K562 (cell line): Measurements from ENCODE around the gene ZNF12. TPM values are rescaled to one million over a fixed set of nuclear protein-coding genes. Genes with fewer than 3 reads are reported as not detected.

Source experiments
- ATAC-seq: fragments of 200-7000 bp; cut with Tn5 transposase; 3 replicates; pipeline ENCODE4 v1.9.1; 2020; ENCODE audit warnings: moderate library complexity
- BruUV-seq: library from RNA; stranded (reverse); fragments of 400-500 nt; replicated peaks from 2 replicates; lab custom pipeline; 2021; lab: Mats Ljungman, UMichigan
- CTCF ChIA-PET: fragments of 300-600 bp; formaldehyde crosslinking; extraction: SDS; loops from one replicate; lab custom pipeline; 2021; ENCODE audit warnings: low intra/inter-chr PET ratio; lab: Yijun Ruan, JAX
- POLR2A ChIA-PET: fragments of 300-600, 350-650 bp; sonication (Branson Sonifier 250); formaldehyde crosslinking; extraction: SDS; loops from one replicate; lab custom pipeline; 2021; ENCODE audit warnings: antibody characterized with exemption, inconsistent platforms; lab: Yijun Ruan, JAX
- DNase-seq, 4 experiments: peaks; one replicate each; pipeline versions ENCODE4 v3.0.0 to v3.0.0-alpha.2; 2011 to 2018; ENCODE audit warnings: low spot score in 3 of 4, mixed read lengths in 3 of 4; ENCODE audit errors: extremely low read depth in 1 of 4
- FAIRE-seq: peaks from 2 replicates; lab custom pipeline; 2011; peaks lifted over from hg19 to GRCh38; lab: Jason Lieb, UNC
- H2AFZ ChIP-seq: 2 replicates; pipeline ENCODE4 v1.6.0; 2011; ENCODE audit warnings: low read depth, low read length, control low read depth, inconsistent platforms
- H3K27ac ChIP-seq: fragments of 200-600 bp; 3 replicates; pipeline ENCODE4 v1.8.0; 2011; ENCODE audit warnings: low read depth, mild to moderate bottlenecking, control low read depth, inconsistent platforms, low read length, moderate library complexity, mixed read lengths; ENCODE audit errors: extremely low read depth
- H3K27me3 ChIP-seq, 2 experiments: fragments of 300-600 bp in 1 of 2; 2 replicates in 1 of 2; 3 replicates in 1 of 2; pipeline versions ENCODE4 v1.6.0 to v1.8.0; 2011; ENCODE audit warnings: inconsistent platforms in 2 of 2, low read length in 2 of 2, mild to moderate bottlenecking in 1 of 2, mixed read lengths in 1 of 2, moderate library complexity in 1 of 2; ENCODE audit not compliant: control insufficient read depth in 2 of 2, insufficient read depth in 2 of 2
- H3K36me3 ChIP-seq: fragments of 300-600 bp; 3 replicates; pipeline ENCODE4 v1.8.0; 2011; ENCODE audit warnings: mild to moderate bottlenecking, low read length, inconsistent platforms; ENCODE audit not compliant: control insufficient read depth, insufficient read depth
- H3K4me1 ChIP-seq, 2 experiments: fragments of 200-600 bp in 1 of 2; replicated peaks in 1 of 2; 2 replicates in 1 of 2; 3 replicates in 1 of 2; pipeline versions ENCODE4 v1.5.1 to v1.8.0; 2011; ENCODE audit warnings: inconsistent platforms in 2 of 2, low read length in 2 of 2, mild to moderate bottlenecking in 1 of 2, mixed read lengths in 1 of 2, moderate library complexity in 1 of 2; ENCODE audit not compliant: control insufficient read depth in 2 of 2, insufficient read depth in 2 of 2
- H3K4me2 ChIP-seq: 2 replicates; pipeline ENCODE4 v1.6.1; 2011; ENCODE audit warnings: low read length, control low read depth, inconsistent platforms, mixed read lengths; ENCODE audit not compliant: insufficient read depth
- H3K4me3 ChIP-seq: fragments of 200-600 bp; sonication (generic), shearing (Covaris generic); 2 replicates; pipeline ENCODE4 v1.5.1; 2016; ENCODE audit warnings: control low read depth, inconsistent platforms
- H3K79me2 ChIP-seq: fragments of 200-600 bp; 3 replicates; pipeline ENCODE4 v1.8.0; 2011; ENCODE audit warnings: low read length, inconsistent platforms; ENCODE audit not compliant: control insufficient read depth, insufficient read depth
- H3K9ac ChIP-seq, 2 experiments: 2 replicates each; pipeline versions ENCODE4 v1.6.0 to v1.6.1; 2011; ENCODE audit warnings: low read depth in 2 of 2, low read length in 2 of 2, control low read depth in 1 of 2, inconsistent platforms in 1 of 2, mild to moderate bottlenecking in 1 of 2, mixed read lengths in 1 of 2; ENCODE audit not compliant: insufficient read depth in 1 of 2
- H3K9me1 ChIP-seq: one replicate; pipeline ENCODE4 v1.6.0; 2011; ENCODE audit warnings: inconsistent platforms, mild to moderate bottlenecking, low read length, moderate library complexity; ENCODE audit not compliant: control insufficient read depth, insufficient read depth
- H3K9me3 ChIP-seq: replicated peaks from 2 replicates; pipeline ENCODE4 v1.5.1; 2011; ENCODE audit warnings: low read depth, low read length, inconsistent platforms; ENCODE audit not compliant: control insufficient read depth, insufficient read depth
- H4K20me1 ChIP-seq: replicated peaks from 2 replicates; pipeline ENCODE4 v1.6.1; 2011; ENCODE audit warnings: low read length, inconsistent platforms, mixed read lengths; ENCODE audit not compliant: control insufficient read depth, insufficient read depth
- AFF4 ChIP-seq: sonication (generic); formaldehyde crosslinking; IDR thresholded peaks from 2 replicates; pipeline ENCODE4 v1.8.0; 2023; ENCODE audit warnings: mild to moderate bottlenecking, missing genetic modification reagents
- ARID2 ChIP-seq: fragments of 450-650 bp; IDR thresholded peaks from 2 replicates; pipeline ENCODE4 v1.6.1; 2017; ENCODE audit warnings: antibody characterized with exemption, mild to moderate bottlenecking
- CHCHD3 ChIP-seq: fragments of 250-450 bp; sonication (Bioruptor Pico); IDR thresholded peaks from 2 replicates; pipeline ENCODE4 v2.1.2; 2022; ENCODE audit warnings: mild to moderate bottlenecking
- SLC30A9 ChIP-seq: fragments of 250-450 bp; sonication (Bioruptor Pico); IDR thresholded peaks from 2 replicates; pipeline ENCODE4 v1.8.0; 2022; ENCODE audit warnings: mild to moderate bottlenecking, moderate library complexity
- SNIP1 ChIP-seq: fragments of 450-650 bp; IDR thresholded peaks from 2 replicates; pipeline ENCODE4 v1.7.1; 2017; ENCODE audit warnings: low read depth, mild to moderate bottlenecking
- ZBTB1 ChIP-seq: sonication (generic); formaldehyde crosslinking; IDR thresholded peaks from 2 replicates; pipeline ENCODE4 v1.8.1; 2023; ENCODE audit warnings: missing genetic modification reagents, low read depth, mild to moderate bottlenecking, borderline replicate concordance
- ZC3H8 ChIP-seq: fragments of 450-650 bp; IDR thresholded peaks from 2 replicates; pipeline ENCODE4 v1.6.1; 2017
- ZNF3 ChIP-seq: fragments of 250-450 bp; sonication (Bioruptor Pico); IDR thresholded peaks from 2 replicates; pipeline ENCODE4 v1.5.0; 2021; ENCODE audit warnings: mild to moderate bottlenecking, moderate library complexity
- ZNF41 ChIP-seq: fragments of 250-450 bp; sonication (Bioruptor Pico); conservative IDR thresholded peaks from 2 replicates; pipeline ENCODE4 v1.4.0; 2020; ENCODE audit warnings: mild to moderate bottlenecking
- ZNF561 ChIP-seq: fragments of 450-650 bp; formaldehyde crosslinking; conservative IDR thresholded peaks from 2 replicates; pipeline ENCODE4 v1.4.0; 2020; ENCODE audit warnings: mild to moderate bottlenecking, moderate library complexity
- ZSCAN29 ChIP-seq: fragments of 450-650 bp; IDR thresholded peaks from 2 replicates; pipeline ENCODE4 v1.6.1; 2017
- WGBS: fragments of 100-300 bp; shearing (Covaris generic); methylation state at CpG from one replicate; pipeline ENCODE4 v1.1.6; 2016; ENCODE audit warnings: low coverage, mixed read lengths; ENCODE audit not compliant: insufficient coverage; ENCODE audit errors: missing lambda C conversion rate; 5-methylcytosine and 5-hydroxymethylcytosine counted together
- in situ Hi-C: fragments of 300-500 bp; cut with MboI; formaldehyde crosslinking; loops from 4 replicates; pipeline ENCODE4 v1.15.0; 2018; ENCODE audit warnings: inconsistent platforms, mixed read lengths
- intact Hi-C: fragments of 100-400 bp; cut with micrococcal nuclease; formaldehyde crosslinking; loops from 2 replicates; pipeline ENCODE4 v1.14.2; 2022
- polyA plus RNA-seq, 8 experiments: library from polyadenylated mRNA; depleted of rRNA in 4 of 8; stranded (reverse) in 5 of 8; unstranded in 3 of 8; fragments of >200 nt; fragmentation: Nextera tagmentation in 2 of 8; fragmentation: Illumina TruSeq in 1 of 8; extraction: Ambion mirVana in 2 of 8; extraction: Trizol in 1 of 8; gene quantifications; 2 replicates each; pipeline versions ENCODE4 v1.2.1 to v1.2.3, GENCODE V29; 2011 to 2014; ENCODE audit warnings: inconsistent platforms in 1 of 8, missing spikeins in 1 of 8
- total RNA-seq, 7 experiments: library from RNA; depleted of rRNA in 6 of 7; stranded (reverse); fragments of >200 nt in 6 of 7; fragmentation: Illumina TruSeq in 2 of 7; extraction: Trizol in 2 of 7; gene quantifications; 2 replicates each; pipeline versions ENCODE4 v1.2.1 to v1.2.3, GENCODE V29; 2011 to 2021; ENCODE audit warnings: low replicate concordance in 1 of 7
- TF ChIP-seq, protein P1 (sequence below): fragments of 250-450 bp; sonication (Bioruptor Pico); IDR thresholded peaks from 2 replicates; pipeline ENCODE4 v1.4.0; 2020; ENCODE audit warnings: mild to moderate bottlenecking, moderate library complexity

The ZNF12 gene
- total and polyA plus RNA-seq, 9 of the 15 experiments (the other 6 are each of a cell fraction or from before 2014, with no cell fraction given), result 5.8 to 32.3 (median 18.9) TPM

DNA sequence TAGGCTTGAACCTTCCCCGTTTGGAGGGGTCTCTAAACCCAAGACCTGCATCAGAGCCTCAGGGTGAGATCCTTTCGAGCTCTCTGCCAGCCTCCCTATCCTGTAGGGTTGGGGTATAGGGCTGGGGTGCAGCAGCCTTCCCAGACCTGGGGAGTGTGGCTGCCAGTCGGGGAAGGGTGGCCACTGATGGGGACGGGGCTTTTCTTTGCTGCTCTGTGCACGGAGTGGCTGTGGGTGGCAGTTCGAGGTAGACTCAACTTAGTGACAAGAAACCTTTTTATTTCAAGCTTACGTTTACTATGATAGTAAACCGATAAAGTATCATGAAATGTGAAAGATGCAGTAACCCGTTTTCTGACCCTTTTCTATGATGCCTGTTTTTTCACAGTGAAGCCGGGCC lies 56.7 kb downstream of the ZNF12 start:
- intact Hi-C loops, result no loop called here
- peaks cover 12% of the 10 kb centered on the region for H3K9me3 ChIP-seq
- no peak for TF ChIP-seq CHCHD3 (CRISPR knock-in tag)
- TF ChIP-seq ZBTB1 (CRISPR knock-in tag), result no peak
- no peak for TF ChIP-seq ZNF561 (CRISPR knock-in tag)
- TF ChIP-seq SNIP1, result no peak
- no peak for TF ChIP-seq ZSCAN29
- TF ChIP-seq, protein P1, sequence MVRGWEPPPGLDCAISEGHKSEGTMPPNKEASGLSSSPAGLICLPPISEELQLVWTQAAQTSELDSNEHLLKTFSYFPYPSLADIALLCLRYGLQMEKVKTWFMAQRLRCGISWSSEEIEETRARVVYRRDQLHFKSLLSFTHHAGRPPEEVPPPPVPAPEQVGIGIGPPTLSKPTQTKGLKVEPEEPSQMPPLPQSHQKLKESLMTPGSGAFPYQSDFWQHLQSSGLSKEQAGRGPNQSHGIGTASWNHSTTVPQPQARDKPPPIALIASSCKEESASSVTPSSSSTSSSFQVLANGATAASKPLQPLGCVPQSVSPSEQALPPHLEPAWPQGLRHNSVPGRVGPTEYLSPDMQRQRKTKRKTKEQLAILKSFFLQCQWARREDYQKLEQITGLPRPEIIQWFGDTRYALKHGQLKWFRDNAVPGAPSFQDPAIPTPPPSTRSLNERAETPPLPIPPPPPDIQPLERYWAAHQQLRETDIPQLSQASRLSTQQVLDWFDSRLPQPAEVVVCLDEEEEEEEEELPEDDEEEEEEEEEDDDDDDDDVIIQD (CRISPR knock-in tag), result no peak
- TF ChIP-seq ZC3H8, result no peak
- no peak for TF ChIP-seq AFF4 (CRISPR knock-in tag)
- no peak for TF ChIP-seq ZNF41 (CRISPR knock-in tag)
- no peak for TF ChIP-seq ZNF3 (CRISPR knock-in tag)
- no peak for TF ChIP-seq ARID2
- TF ChIP-seq SLC30A9 (CRISPR knock-in tag), result no peak
- TF ChIP-seq, all 486 proteins: peak for 0
- 0 out of 3 replicates have a peak, but pooled peaks cover 7% of the 10 kb centered on the region for H3K79me2 ChIP-seq
- ATAC-seq (no peak), DNase-seq (peak in 1 of 4 experiments; percentile 11), FAIRE-seq (no peak)
- ChIA-PET POLR2A (interaction anchor here (1.1 to 1.8 kb wide), 2 partner anchors 9 to 12 kb away, joined by 4 to 5 read pairs; no protein-coding TSS in a partner anchor), CTCF (no interaction called here)
- no peak overlapping the region for H3K27ac ChIP-seq
- BruUV-seq, result no TSS peak
- no peaks in the 10 kb centered on the region for H4K20me1 ChIP-seq
- no peak overlapping the region for H2AFZ ChIP-seq
- H3K27me3 ChIP-seq, result no peaks in the 10 kb centered on the region
- H3K4me3 ChIP-seq, result no peak overlapping the region
- in situ Hi-C loops, result no loop called here
- no peak overlapping the region for H3K4me2 ChIP-seq
- WGBS, result 99% methylated on average over 9 of the region's 10 CpGs
- H3K9me1 ChIP-seq, result no peaks in the 10 kb centered on the region
- peaks cover 84% of the 10 kb centered on the region; the same call in 2 of the 3 replicates for H3K36me3 ChIP-seq
- no peak overlapping the region for H3K9ac ChIP-seq
- no peaks in the 10 kb centered on the region; a peak in 1 of 5 replicates for H3K4me1 ChIP-seq
